NCI-H748 (cell line): Measurements from ENCODE around the gene OLFML3.

Source experiments
- DNase-seq: peaks from one replicate; lab custom pipeline; 2025; ENCODE audit not compliant: unreplicated experiment; lab: John Stamatoyannopoulos, UW

Gene OLFML3

GRCh38 chr1:114024049-114024448 is 44.8 kb downstream of the OLFML3 start:
- DNase-seq, result peak; percentile 5

DNA sequence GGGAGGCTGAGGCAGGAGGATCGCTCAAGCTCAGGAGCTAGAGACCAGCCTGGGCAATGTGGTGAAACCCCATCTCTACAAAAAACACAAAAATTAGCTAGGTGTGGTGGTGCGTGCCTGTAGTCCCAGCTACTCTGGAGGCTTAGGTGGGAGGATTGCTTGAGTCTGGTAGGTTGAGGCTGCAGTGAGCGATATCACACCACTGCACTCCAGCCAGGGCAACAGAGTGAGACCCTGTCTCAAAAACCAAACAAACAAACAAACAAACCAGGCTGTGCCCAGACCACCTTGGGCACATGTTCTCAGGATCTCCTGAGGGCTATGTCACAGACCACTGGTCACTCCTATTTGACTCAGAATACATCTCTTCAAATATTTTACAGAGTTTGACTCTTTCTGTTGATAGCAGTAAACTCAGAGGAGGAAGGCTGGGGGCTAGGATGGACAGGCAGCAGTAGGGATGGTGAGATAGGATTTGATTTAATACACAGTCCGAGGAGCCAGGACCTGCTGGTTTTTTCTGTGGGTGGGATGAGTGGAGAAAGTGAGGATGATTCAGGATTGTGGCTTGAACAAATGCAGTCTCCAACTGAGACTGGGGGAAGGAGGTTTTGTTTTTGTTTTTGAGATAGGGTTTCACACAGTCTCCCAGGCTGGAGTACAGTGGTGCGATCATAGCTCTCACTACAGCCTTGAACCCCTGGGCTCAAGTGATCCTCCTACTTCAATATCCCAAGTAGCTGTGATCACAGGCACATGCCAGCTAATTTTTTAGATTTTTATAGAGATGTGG is 46.5 kb downstream of the OLFML3 start:
- DNase-seq, result no peak

DNA sequence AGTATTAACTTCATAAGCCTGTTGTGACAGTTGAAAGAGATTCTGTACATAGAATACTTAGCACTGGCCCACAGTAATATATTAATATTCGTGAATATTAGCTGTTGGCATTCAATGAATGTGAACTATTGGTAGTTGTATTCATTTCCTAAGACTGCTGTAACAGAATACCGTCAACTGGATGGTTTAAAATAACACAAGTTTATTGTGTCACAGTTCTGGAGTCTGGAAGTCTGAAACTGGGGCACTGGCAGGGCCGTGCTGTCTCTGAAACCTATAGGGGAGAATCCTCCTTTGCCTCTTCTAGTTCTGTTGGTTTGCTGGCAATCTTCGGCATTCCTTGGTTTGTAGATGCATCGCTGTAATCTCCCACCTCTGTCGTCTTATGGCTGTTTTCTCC is 47.5 kb downstream of the OLFML3 start:
- no peak for DNase-seq
